GM08714 (cell line): Measurements from ENCODE around the gene ADAMTSL3.

Experiments
- H3K4me3 ChIP-seq: fragments of 200-500 bp; sonication (Bioruptor generic); 2 replicates; pipeline ENCODE4 v1.5.1; 2014; ENCODE audit warnings: mild to moderate bottlenecking, low read length, inconsistent platforms
- ZNF274 ChIP-seq: IDR thresholded peaks from 2 replicates; pipeline ENCODE4 v1.6.1; 2012; ENCODE audit warnings: mild to moderate bottlenecking, low read depth, low read length

ADAMTSL3 gene

GRCh38 chr15:83971992-83972391 lies 318.1 kb downstream of the ADAMTSL3 start:
- TF ChIP-seq ZNF274: no peak
- H3K4me3 ChIP-seq: no peak overlapping the region

DNA sequence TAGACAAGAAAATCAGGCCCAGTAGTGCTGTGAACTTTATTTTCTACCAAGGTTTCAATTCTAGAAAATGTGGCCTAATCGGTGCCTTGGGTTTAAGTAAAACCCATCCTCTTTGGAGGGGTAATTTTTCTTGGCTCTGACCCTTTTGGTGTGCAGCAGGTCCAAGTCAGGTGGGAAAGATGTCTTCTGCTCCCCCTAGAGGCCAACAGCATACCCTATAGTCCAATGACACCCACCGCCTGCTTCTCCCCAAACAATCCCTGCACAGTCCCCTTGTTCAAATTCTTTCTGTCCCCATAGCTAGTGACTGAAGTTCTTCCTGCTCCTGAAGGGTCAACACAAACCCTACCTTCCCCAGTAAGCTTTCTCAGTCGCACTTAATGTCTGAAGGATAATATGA lies 319.9 kb downstream of the ADAMTSL3 start:
- no peak overlapping the region for H3K4me3 ChIP-seq
- TF ChIP-seq ZNF274: no peak

- no peak for TF ChIP-seq ZNF274
- H3K4me3 ChIP-seq: no peak overlapping the region
These were observed 324.1 kb downstream of the ADAMTSL3 start for GRCh38 chr15:83977992-83978391.

DNA sequence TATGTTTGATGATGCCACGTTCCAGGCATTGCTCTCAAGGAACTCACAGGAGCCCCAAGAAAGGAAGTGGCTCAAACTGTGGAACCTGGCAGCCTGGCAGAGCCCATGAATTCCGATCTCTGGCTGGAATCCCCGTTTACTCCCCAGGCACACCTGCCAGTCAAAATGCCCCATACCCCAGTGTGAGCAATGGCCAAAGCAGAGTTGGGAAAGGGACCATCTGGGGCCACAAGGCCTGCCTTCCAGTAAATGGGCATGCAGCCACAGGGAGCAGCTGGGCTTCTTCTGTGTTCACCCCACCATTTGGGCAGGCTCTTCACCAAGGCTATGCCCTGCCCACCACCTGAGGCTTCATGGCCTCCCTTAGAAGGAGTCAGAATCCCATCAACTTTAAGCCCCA lies 324.7 kb downstream of the ADAMTSL3 start:
- no peak for TF ChIP-seq ZNF274
- H3K4me3 ChIP-seq: no peak overlapping the region

DNA sequence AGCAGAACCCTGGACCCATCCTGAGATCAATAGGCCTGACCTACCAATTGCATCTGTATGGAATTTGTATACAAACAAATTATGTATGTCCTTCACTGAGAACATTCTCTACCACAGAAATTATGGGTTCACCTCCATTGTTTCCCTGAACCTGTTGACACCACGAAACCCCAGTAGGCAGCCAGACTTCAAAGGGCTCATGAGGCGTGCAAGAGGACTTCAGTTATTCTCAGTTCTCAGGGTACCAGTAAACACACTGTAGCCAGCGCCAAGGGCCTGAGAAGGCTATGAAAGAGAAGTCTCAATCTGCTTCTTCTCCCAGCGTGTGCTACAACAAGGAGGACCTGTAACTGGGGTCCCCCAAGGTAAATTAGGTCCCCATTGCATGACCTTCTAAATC lies 326.7 kb downstream of the ADAMTSL3 start:
- no peak for TF ChIP-seq ZNF274
- no peak overlapping the region for H3K4me3 ChIP-seq

DNA sequence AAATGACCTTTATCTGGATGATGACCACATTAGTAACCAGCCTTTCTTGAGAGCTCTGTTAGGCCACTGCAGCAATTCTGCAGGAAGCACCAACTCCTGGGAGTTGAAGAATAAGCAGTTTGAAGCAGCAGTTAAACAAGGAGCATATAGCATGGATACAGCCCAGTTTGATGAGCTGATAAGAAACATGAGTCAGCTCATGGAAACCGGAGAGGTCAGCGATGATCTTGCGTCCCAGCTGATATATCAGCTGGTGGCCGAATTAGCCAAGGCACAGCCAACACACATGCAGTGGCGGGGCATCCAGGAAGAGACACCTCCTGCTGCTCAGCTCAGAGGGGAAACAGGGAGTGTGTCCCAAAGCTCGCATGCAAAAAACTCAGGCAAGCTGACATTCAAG lies 328.8 kb downstream of the ADAMTSL3 start:
- H3K4me3 ChIP-seq: no peak overlapping the region
- TF ChIP-seq ZNF274: no peak

- H3K4me3 ChIP-seq: no peak overlapping the region
- no peak for TF ChIP-seq ZNF274
These were observed 329.9 kb downstream of the ADAMTSL3 start for GRCh38 chr15:83983634-83984458.

- H3K4me3 ChIP-seq: no peak overlapping the region
- no peak for TF ChIP-seq ZNF274
These were observed 330.7 kb downstream of the ADAMTSL3 start for GRCh38 chr15:83984601-83985000.

GRCh38 chr15:83991163-83991562 lies 337.2 kb downstream of the ADAMTSL3 start:
- H3K4me3 ChIP-seq: no peak overlapping the region
- no peak for TF ChIP-seq ZNF274

DNA sequence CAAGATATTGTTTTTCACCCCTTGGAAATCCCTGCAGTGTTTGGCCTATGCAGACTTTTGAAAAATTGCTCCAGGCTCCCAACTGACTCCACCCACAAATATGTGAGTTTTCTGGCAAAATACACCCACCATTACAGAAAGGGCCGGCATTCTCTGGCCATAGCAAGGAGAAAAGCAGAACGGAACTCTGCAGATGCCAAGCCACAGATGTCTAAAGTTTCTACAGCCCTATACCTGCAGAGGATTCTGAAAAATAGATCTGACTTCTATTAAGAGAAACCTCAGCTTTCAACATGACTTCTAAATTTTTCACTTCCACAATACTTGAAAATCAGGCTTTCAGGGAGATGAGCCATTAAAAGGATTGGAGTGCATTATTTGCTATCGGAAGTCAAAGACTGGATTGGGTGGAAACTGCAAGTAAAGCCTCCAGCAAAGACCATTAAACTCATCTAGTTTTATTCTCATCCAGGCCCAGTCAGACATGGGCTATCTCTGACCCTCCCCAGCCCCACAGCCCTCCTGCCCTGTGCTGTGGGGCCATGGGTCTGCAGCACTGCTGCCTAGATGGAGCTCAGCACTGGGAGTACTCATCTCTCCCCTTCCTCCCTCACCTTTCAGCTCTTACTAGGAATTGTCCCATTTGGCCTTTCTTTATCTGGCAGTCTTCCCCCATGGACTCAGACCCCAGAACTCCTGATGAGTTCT lies 338.6 kb downstream of the ADAMTSL3 start:
- no peak overlapping the region for H3K4me3 ChIP-seq
- TF ChIP-seq ZNF274: no peak

- no peak for TF ChIP-seq ZNF274
- no peak overlapping the region for H3K4me3 ChIP-seq
These were observed 339.7 kb downstream of the ADAMTSL3 start for GRCh38 chr15:83993591-83993990.

GRCh38 chr15:83998486-83998885 lies 344.6 kb downstream of the ADAMTSL3 start:
- no peak overlapping the region for H3K4me3 ChIP-seq
- no peak for TF ChIP-seq ZNF274

GRCh38 chr15:83999396-84000135 lies 345.6 kb downstream of the ADAMTSL3 start:
- no peak for TF ChIP-seq ZNF274
- H3K4me3 ChIP-seq: no peak overlapping the region

DNA sequence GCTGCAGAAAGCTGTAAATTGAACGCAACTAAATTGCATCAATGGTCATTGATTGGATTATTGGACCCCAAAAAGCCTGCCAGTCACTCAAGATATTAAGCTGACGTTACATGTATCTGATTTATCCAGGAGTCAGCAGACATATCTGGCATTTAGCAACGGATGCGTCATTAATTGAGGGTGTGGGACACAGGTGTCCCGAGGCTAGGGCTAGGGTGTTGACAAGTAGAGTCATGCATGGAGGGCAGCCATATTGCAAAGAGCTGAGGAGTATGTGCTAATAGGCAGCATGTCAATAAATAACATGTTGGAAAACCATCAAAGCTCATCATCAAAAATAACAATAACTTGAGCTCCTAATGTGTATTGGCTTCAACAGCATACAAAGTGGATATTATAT lies 347.1 kb downstream of the ADAMTSL3 start:
- TF ChIP-seq ZNF274: no peak

DNA sequence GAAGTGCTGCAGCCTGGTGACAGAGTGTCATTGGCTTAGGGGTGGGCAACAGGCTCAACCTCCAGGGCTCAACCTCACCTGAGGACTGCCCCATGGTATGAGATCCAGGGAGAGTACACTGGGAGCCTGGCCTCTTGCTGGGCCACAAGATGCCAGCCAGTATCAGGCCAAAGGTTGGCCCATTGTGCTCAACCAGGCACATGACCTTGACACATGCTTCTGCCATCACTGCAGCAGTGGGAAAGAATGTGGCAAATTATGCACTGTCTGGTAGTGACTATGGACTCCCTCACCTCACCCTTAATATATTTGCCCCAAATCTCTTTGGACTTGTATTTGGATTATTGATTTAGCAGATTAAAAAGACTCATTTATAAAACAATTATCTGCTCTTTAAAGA lies 347.7 kb downstream of the ADAMTSL3 start:
- H3K4me3 ChIP-seq: no peak overlapping the region
- no peak for TF ChIP-seq ZNF274

More for the DNA sequence above, 347.1 kb downstream of the ADAMTSL3 start:
- no peak overlapping the region for H3K4me3 ChIP-seq
